Astrocyte of the cerebellum (primary cell): ENCODE data around the gene TCF4.

ENCODE experiments used
- DNase-seq: peaks from one replicate; pipeline ENCODE4 v3.0.0-alpha.2; 2011; ENCODE audit warnings: low read depth
- H3K4me3 ChIP-seq: 2 replicates; pipeline ENCODE4 v1.5.1; 2011; ENCODE audit warnings: mild to moderate bottlenecking, low read depth, low read length, moderate library complexity
- CTCF ChIP-seq: IDR thresholded peaks from 2 replicates; pipeline ENCODE4 v1.5.1; 2012; ENCODE audit warnings: low read length, low read depth, moderate library complexity, mild to moderate bottlenecking; ENCODE audit errors: missing control alignments
- in situ Hi-C: cut with HindIII; loops from 2 replicates; pipeline ENCODE4 v1.10.0; 2017; ENCODE audit warnings: low sequenced_read_pairs

TCF4 gene

GRCh38 chr18:55251254-55251971, 336.6 kb downstream of the TCF4 start:
- no peak for DNase-seq
- no peak for TF ChIP-seq CTCF
- in situ Hi-C loops = no loop called here
- H3K4me3 ChIP-seq = no peak overlapping the region

GRCh38 chr18:55250768-55251173, 337.2 kb downstream of the TCF4 start:
- in situ Hi-C loops = no loop called here
- no peak overlapping the region for H3K4me3 ChIP-seq
- DNase-seq = no peak
- TF ChIP-seq CTCF = no peak

GRCh38 chr18:55249550-55249949, 338.4 kb downstream of the TCF4 start:
- no peak overlapping the region for H3K4me3 ChIP-seq
- no peak for DNase-seq
- in situ Hi-C loops = no loop called here
- TF ChIP-seq CTCF = no peak

- in situ Hi-C loops = no loop called here
- no peak overlapping the region for H3K4me3 ChIP-seq
- DNase-seq = no peak
- TF ChIP-seq CTCF = no peak
Observed at GRCh38 chr18:55248495-55248894, 339.5 kb downstream of the TCF4 start.

GRCh38 chr18:55247032-55247431, 341.0 kb downstream of the TCF4 start:
- H3K4me3 ChIP-seq = no peak overlapping the region
- no peak for DNase-seq
- in situ Hi-C loops = no loop called here
- TF ChIP-seq CTCF = no peak

GRCh38 chr18:55246278-55246677, 341.7 kb downstream of the TCF4 start:
- no peak for TF ChIP-seq CTCF
- DNase-seq = no peak
- in situ Hi-C loops = no loop called here
- no peak overlapping the region for H3K4me3 ChIP-seq
